T follicular helper cell (primary cell): ENCODE data around the gene TXNIP.
"Not testable (repeated sequence)": the region's sequence is repeated elsewhere in the genome, so short reads cannot be mapped to it uniquely, and the experiment has no call there.

Experiments used
- DNase-seq: peaks from one replicate; pipeline ENCODE4 v3.0.0-alpha.2; 2020; ENCODE audit warnings: low read depth
- total RNA-seq, 2 experiments: gene quantifications; one replicate each; lab custom pipeline; 2026; lab: John Stamatoyannopoulos, UW

TXNIP gene, protein sequence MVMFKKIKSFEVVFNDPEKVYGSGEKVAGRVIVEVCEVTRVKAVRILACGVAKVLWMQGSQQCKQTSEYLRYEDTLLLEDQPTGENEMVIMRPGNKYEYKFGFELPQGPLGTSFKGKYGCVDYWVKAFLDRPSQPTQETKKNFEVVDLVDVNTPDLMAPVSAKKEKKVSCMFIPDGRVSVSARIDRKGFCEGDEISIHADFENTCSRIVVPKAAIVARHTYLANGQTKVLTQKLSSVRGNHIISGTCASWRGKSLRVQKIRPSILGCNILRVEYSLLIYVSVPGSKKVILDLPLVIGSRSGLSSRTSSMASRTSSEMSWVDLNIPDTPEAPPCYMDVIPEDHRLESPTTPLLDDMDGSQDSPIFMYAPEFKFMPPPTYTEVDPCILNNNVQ
- total RNA-seq = 227 to 865 reads per million in 2 experiments

DNA sequence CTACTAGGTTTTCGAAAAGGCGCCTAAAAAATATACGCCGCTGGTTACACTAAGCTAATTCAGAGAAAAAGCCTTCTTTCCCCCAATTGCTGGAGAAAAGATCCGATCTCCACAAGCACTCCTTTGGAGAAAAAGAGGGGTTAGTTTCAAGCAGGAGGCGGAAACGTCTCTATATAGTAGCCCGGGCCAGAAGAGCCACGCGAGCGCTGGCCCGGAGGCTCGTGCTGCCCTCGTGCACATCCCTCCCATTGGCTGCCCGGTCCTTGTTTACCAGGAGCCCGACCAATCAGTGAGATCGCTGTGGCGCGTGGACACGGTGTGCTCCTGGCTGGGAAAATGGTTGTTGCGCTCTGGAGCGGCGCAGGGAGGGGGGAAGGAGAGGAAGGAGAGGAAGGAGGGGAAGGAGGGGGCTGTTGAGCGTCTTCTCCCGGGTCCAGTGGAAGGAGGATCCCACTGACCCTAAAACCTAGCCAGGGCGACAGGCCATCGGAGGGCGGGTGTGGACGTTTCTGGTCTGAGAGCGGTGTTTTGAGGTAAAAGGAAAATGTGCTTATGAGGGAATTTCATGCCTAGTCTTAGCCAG is at the start of gene TXNIP:
TSS of gene TXNIP (minus strand) at position 147 of the 583 bp plus-strand sequence. CDS start 313 bp downstream, outside the sequence.
- peak; percentile 87 for DNase-seq

DNA sequence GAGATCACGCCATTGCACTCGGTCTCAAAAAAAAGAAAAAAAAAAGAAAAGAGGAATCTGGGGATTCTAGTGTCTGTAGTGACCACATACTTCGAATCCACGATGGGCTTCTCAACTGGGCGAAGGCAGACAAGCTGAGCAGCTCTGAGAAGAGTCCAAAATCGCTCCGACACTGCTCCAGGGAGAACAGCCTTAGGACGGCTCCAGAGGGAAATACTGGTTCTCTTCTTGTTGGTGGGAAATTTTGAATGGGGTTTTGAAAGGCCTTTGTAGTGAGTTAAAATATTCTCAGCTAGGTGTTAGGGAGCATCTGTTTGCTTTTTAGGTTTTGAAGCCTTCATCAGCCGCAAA is 43.4 kb upstream of the TXNIP start:
- DNase-seq = no peak

DNA sequence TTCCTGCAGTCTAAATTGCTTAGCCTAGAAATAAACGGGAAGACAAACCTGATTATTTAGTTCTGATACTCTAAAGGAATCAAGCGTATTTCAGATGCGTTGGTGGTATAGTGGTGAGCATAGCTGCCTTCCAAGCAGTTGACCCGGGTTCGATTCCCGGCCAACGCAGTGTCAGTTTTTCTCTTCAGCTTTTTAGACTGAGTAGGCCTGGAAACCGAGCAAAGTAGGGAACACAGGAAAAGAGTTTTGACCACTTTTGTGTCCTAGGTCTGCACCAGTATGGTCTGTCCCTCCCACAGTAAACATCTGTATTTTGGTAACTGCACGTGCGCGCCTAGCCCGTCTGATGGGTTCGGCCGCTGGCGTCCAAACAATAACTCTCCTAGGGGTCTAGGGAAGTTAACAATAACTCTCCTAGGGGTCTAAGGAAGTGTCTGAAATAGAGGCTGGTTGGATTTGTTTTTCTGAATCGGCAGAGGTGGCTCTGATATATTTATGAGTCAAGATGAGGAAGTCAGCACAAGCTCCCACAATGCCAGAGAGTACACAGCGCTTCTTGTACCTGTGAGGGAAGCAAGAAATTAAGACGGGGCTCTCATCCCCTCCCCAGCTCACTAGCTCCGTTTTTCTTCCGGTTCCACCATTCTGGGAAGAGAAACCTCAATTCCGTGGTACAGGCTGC is 40.7 kb upstream of the TXNIP start:
- DNase-seq = peak; percentile 56

DNA sequence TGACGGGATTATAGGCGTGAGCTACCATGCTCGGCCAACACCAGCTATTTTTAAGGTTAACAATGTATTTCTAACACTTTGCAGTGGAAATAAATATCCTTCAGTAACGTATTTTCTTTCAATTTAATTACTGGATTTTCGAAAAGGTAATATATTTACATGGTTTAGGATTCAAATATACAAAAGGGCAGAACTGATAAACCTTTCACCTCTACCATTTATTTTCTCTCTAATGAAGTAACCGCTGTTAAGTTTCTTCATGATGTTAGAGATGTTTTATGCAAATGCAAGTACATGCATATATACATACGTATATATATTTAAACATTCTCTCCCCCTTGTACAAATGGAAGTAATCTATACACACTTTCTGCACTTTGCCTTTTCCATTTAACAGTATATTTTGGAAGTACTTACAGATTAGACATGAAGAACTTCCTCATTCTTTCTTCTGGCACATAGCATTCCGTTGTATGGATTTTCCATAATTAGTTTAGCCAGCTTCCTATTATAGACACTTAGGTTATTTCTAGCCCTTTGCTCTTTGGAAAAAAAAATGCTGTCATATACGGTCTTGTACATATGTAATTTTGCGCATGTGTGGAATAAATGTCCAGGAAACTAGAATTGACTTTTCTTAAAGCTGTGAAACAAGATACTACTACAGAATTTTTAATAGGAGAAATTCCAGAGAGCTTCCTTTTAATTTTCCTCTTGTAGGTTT is 40.0 kb upstream of the TXNIP start:
- DNase-seq = no peak

DNA sequence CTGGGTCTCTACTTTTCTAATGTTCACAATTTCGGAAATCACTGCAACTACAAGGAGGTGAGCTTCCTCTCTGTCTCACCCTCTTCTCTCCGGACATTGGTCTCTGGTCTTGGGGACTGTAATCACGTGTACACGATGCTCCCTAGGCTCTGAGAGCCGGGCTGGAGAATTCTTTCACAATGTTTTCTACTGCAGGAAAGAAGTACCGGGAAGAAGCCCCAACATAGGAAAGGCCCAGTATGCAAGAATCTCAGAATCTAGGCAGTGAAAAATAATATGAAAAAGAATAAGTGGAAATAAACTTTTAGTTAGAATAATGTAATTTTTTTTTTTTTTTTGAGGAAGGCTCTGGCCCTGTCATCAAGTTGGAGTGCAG is 38.7 kb upstream of the TXNIP start:
- no peak for DNase-seq

DNA sequence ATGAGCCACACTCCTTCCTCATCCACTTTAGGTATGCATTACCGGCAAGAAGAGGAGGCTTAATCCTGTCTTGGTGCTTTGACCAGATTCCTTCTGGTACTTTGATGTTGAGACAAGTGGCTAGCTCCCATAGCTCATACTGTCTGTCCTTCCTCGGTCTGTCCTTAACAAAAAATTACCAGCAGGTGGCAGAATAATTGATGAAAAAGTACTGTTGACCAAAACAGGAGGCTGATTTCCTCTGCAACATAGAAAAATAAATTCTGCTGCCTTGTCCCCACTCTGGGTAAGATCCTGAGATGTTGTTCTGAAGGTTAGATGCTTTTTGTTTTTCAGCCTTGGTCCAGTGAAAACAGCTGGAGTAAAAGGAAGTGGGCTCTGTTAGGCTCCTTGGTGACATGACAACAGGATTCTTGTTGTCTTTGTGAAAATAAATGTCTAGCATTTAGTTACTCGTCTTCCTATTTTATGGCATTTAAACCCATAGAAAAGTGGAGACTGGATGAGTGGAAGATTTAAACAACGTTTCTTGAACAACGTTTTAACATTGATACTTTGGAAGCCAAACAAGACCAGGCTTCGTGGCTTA is 36.3 kb upstream of the TXNIP start:
- no peak for DNase-seq

DNA sequence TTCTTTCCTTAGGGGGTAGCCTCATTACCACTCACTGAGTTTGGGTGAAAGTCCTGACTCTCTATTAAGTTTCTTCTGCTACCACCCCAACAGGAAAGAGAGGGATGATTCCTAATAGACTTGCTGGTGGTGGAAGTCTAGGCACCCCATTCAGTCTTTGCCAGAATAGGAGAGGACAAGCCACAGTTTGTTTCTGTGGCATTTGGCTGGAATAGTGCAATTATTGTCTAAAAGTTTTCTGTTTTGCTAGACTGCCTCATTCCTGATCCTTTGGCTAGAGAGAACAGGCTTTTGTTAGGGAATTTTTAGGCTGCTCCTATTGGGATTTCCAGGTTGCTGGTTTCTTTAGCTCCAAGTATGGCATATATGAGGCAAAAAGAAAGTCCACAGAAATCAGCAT is 35.1 kb upstream of the TXNIP start:
- DNase-seq = no peak

DNA sequence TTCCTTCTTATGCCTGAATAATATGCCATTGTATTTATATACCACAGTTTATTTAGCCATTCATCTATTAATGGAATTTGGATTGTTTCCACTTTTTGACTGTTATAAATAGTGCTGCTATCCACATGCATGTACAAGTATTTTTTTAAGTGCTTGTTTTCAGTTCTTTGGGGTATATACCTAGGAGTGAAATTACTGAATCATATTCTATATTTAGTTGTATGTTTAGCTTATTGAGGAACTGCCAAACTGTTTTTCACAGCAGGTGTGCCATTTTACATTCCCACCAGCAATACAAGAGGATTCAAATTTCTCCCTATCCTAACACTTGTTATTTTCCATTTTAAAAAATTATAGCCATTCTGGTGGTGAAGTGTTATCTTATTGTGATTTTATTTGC is 32.7 kb upstream of the TXNIP start:
- DNase-seq = no peak

DNA sequence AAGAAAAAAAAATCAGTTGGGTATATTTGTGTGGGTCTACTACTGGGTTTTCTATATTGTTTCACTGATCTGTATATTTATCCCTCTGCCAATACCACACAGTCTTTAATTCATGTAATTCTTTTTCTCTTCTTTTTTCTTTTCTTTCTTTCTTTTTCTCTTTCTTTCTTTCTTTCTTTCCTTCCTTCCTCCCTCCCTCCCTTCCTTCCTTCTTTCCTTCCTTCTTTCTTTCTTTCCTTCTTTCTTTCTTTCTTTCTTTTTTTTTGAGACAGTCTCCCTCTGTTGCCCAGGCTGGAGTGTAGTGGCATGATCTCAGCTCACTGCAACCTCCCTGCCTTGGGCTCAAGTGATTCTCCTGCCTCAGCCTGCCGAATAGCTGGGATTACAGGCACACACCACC is 30.3 kb upstream of the TXNIP start:
- DNase-seq = not testable (repeated sequence)

DNA sequence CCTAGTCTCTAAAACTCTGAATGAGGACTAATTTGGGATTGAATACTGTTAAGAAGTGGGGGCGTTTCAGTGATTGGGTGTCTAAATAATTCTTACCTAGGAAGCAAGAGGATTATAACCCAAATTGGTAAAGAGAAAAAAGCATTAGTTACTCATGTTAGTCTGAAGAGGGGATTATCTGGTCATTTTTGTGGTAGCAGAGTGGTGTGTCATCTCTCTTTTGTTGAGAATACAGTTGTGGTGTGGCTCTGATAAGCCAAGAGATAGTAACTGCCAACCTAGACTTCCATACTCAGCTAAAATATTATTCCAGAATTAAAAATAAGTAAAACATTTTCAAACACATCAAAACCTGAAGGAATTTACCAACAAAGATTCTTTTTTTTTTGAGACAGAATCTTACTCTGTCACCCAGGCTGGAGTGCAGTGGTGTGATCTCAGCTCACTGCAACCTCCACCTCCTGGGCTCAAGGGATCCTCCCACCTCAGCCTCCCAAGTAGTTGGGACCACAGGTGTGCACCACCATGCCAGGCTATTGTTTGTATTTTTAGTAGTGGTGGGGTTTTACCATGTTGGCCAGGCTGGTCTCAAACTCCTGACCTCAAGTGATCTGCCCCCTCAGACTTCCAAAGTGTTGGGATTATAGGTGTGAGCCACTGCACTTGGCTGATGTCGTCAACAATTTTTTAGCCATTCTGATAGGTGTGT is 29.6 kb upstream of the TXNIP start:
- DNase-seq = not testable (repeated sequence)

DNA sequence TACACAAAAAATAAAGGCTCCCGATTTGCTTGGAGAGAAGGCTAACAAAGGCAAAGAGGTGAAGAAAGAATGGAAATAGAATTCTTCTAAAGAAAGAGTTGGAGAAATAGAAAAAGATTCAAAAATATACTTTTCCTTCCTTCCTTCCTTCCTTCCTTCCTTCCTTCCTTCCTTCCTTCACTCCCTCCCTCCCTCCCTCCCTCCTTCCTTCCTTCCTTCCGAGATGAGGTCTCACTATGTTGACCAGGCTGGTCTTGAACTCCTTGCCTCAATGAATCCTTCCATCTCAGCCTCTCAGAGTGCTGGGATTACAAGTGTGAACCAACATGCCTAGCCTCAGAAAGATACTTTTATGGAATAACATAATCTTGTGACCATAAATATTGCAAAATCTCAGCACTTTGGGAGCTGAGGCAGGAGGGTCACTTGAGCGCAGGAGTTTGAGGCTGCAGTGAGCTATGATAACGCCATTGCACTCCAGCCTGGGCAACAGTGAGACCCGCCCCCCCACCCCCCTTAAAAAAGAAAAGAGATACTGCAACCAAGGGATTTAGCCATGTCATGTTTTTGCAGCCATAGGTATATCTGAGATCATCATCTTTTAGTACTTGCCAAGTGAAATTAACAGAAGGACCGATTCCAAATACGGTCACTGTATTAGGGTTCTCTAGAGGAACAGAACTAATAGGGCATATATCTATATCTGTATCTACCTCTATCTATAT is 26.2 kb upstream of the TXNIP start:
- no peak for DNase-seq

DNA sequence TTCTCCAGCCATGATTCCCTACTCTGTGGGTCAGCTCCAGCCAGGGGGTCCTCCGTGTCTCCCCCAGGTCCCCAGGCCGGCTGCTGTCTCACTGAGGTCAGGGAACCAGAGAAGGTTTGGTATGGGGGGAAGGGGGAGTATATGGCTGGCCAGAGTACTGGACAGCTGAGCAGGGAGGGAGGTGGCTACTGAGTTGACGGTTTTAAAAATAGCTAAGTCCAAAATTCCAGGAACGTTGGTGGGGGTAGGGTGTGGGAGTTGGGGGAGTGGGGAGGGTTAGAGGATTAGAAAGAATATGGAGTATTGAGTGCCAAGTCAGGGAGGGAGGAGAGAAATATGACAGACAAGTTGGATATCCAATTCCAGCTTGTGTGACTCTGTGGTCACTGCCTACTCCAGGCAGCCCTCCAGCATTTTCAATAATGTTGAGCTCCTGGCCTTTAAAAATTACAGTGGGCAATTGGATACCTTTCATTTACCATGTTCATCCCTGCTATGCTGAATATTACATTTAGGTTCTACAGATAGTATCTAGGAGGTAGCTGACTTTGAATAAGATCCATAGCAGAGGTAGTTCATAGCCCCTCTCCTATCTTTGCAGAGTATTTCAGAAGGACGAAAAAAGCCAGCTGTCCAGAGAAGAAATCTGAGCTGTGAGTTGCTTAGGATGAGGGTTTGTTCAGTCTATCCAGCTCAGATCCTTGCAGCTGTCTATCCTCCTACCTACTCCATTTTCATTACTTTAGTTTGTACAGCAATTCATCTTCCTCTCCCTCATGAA is 25.4 kb upstream of the TXNIP start, which contains the start of gene HJV:
TSS of gene HJV (minus strand) at position 114 of the 781 bp plus-strand sequence. CDS start 1,504 bp downstream, outside the sequence.
- DNase-seq = no peak

DNA sequence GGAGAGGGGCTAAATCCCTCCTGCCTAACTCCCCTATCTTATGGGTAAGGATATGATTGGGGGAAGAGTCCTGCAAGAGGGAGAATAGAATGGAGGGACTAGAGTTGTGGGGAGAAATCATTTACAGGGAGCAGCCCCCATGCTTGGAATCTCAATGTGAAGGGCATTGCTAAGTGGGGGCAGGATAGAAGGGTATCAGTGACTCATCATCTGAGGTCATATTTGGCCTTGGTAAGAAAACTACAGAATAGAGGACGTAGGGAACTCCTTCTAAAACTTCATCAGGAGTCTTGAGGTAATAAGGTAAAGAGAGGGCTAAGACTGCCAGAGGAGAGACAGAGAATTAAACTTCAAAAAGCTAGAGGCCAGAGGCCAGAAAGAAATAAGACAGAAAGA is 24.7 kb upstream of the TXNIP start:
- DNase-seq = no peak

DNA sequence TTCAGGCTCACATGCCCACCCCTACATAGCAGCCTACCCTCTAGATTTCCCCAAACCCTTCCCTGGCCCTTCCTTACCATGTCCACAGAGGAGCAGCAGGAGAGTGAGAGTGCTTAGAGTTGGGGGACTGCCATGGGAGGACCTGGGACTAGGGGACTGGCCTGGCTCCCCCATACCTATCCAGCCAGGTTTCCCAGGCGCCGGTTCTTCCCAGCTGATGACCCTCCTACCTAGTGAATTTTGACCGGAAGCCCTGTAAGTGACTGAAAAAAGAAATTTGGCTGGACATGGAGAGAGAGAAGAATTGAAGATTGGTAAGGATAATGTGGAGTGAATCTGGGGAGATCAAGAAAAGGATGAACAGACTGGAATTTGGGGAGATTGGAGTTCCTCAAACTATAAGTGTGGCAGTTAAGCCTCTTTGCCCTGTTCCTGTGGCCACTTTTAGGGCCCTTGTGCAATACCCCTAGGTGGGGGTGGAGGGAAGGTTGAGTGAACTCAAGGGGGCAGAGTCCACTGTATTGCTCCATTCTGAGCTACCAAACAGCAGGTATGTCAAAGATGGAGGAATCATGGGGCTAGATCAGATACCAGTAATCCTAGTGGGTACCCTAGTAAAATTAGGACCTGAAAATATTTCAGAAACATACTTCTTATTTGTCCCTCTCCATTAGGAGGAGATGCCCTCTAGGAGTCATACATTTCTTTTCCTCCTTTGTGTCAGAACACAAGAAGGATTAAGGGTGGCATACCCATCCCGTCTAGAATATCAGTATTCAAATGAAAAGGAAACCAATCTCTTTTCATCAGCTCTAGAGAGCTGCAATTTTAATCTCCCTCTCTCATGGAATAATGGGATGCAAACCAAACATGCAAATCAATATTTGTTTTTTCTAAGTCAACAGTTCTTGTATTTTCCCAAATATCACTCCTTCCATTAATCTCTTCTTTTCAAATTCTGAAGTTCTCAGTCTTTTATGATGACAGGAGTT is 24.0 kb upstream of the TXNIP start:
- no peak for DNase-seq

DNA sequence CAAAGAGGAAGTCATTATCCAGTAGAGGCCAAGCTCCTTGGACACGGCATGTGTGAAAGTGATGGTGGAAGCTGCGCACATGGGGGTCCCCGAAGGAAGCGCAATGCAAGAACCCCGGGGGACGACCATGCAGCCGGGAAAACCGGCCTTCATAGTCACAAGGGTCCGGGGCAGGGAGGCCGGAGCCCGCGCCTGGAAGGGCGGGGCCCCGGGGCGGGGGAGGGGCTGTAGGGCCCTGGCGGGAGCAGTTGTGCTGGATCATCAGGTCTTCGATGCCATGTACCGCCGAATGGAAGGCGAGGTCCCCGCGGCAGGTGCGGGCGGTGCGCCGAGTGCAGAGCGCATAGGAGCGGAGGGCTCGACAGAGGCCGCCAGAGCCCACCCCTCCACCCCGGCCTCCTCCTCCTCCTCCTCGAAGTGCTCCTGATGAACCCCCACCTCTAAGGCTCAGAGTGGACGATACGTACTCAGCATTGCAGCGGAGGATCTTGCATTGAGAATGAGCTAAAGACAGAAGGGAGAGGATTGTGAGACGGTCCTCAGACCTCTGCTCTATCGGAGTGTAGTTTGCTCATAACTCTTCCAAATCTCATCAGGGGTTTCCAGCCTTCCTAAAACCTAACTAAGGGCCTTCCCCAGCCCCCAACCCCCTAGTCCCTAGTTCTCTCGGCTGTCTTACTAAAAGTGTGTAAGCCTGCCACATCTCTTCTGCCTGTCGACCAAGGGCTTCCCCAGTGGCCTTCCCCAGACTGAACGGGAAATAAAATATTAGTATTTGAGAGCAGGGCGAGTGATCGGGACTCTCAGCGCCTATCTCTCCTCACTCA is 23.1 kb upstream of the TXNIP start:
- DNase-seq = no peak

DNA sequence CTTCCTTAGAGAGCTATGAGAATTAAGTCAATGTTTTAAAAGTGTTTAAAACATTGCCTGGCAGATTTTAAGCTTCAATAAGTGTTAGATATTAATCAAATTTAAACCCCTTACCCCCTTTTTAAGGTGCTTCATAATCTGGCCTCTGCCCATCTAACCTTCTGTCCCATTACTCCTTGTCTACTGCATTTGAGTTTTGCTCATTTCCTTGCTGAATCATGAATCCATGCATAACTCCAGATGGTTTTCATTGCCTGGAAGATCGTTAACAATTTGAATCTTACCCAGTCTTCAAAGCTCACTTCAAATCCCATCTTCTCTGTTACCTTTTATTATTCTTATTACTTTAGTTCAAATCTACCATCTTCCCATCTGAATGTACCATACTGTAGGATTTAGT is 20.5 kb upstream of the TXNIP start:
- DNase-seq = no peak

DNA sequence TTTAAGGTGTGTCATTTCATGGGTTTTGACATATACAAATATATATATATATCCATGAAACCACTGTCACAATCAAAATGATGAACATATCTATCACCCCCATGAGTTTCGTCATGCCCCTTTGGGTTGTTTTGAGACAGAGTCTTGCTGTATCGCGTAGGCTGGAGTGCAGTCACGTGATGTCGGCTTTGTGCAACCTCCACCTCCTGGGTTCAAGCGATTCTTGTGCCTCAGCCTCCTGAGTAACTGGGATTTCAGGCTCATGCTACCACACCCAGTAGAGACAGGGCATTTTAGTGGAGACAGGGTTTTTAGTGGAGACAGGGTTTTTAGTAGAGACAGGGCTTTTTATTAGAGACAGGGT is 17.2 kb upstream of the TXNIP start:
- DNase-seq = no peak
